HEK293 (cell line): Measurements from ENCODE around the gene FBN2.

Source experiments
- CTCF ChIA-PET: fragments of 350-600 bp; formaldehyde crosslinking; extraction: SDS; loops from one replicate; lab custom pipeline; 2021; ENCODE audit warnings: antibody characterized with exemption; lab: Yijun Ruan, JAX
- POLR2A ChIA-PET: fragments of 300-600 bp; formaldehyde crosslinking; extraction: SDS; loops from one replicate; lab custom pipeline; 2020; ENCODE audit warnings: antibody characterized with exemption, inconsistent platforms; lab: Yijun Ruan, JAX
- H3K27ac ChIP-seq: fragments of 200-500 bp; sonication (Bioruptor generic); 2 replicates; pipeline ENCODE4 v1.5.1; 2014; ENCODE audit warnings: low read depth, low read length, control low read depth, inconsistent platforms; ENCODE audit errors: extremely low read depth
- H3K36me3 ChIP-seq, 2 experiments: fragments of 200-500 bp in 1 of 2; sonication (Bioruptor generic) in 1 of 2; 1 replicate in 1 of 2; 2 replicates in 1 of 2; pipeline ENCODE4 v1.5.1; 2014 to 2017; ENCODE audit warnings: inconsistent platforms in 2 of 2, low read length in 2 of 2; ENCODE audit not compliant: control insufficient read depth in 2 of 2, insufficient read depth in 1 of 2
- H3K4me1 ChIP-seq: fragments of 200-500 bp; sonication (Bioruptor generic); 2 replicates; pipeline ENCODE4 v1.5.1; 2014; ENCODE audit warnings: mild to moderate bottlenecking, low read length, inconsistent platforms; ENCODE audit not compliant: control insufficient read depth, insufficient read depth
- H3K4me3 ChIP-seq: 2 replicates; pipeline ENCODE4 v1.5.1; 2011; ENCODE audit warnings: low read depth, mild to moderate bottlenecking, control low read depth, low read length, moderate library complexity
- H3K9me3 ChIP-seq: fragments of 200-500 bp; sonication (Bioruptor generic); 2 replicates; pipeline ENCODE4 v1.5.1; 2014; ENCODE audit warnings: low read depth, low read length, inconsistent platforms; ENCODE audit not compliant: control insufficient read depth, insufficient read depth
- BCL11A ChIP-seq: fragments of 450-650 bp; formaldehyde crosslinking; IDR thresholded peaks from 2 replicates; pipeline ENCODE4 v1.5.1; 2016; ENCODE audit warnings: low read depth, missing biosample characterization, missing genetic modification characterization
- GLIS2 ChIP-seq: fragments of 450-650 bp; formaldehyde crosslinking; IDR thresholded peaks from 2 replicates; pipeline ENCODE4 v1.5.1; 2016; ENCODE audit warnings: missing biosample characterization, missing genetic modification characterization
- SALL2 ChIP-seq: fragments of 450-650 bp; formaldehyde crosslinking; IDR thresholded peaks from 2 replicates; pipeline ENCODE4 v1.5.0; 2017; ENCODE audit warnings: missing biosample characterization, mild to moderate bottlenecking, missing genetic modification characterization, borderline replicate concordance
- SCRT1 ChIP-seq: fragments of 450-650 bp; formaldehyde crosslinking; IDR thresholded peaks from 2 replicates; pipeline ENCODE4 v1.5.1; 2016; ENCODE audit warnings: missing biosample characterization, missing genetic modification characterization, borderline replicate concordance
- SP3 ChIP-seq: fragments of 450-650 bp; formaldehyde crosslinking; IDR thresholded peaks from 2 replicates; pipeline ENCODE4 v1.5.1; 2016; ENCODE audit warnings: missing biosample characterization, missing genetic modification characterization
- ZBTB17 ChIP-seq: fragments of 450-650 bp; formaldehyde crosslinking; IDR thresholded peaks from 2 replicates; pipeline ENCODE4 v1.5.1; 2016; ENCODE audit warnings: missing biosample characterization, missing genetic modification characterization
- ZBTB48 ChIP-seq: fragments of 450-650 bp; formaldehyde crosslinking; IDR thresholded peaks from 2 replicates; pipeline ENCODE4 v1.5.1; 2016; ENCODE audit warnings: missing biosample characterization, missing genetic modification characterization
- ZIC2 ChIP-seq: fragments of 450-650 bp; formaldehyde crosslinking; IDR thresholded peaks from 2 replicates; pipeline ENCODE4 v1.5.1; 2016; ENCODE audit warnings: missing biosample characterization, missing genetic modification characterization
- ZNF10 ChIP-seq: fragments of 450-650 bp; formaldehyde crosslinking; IDR thresholded peaks from 2 replicates; pipeline ENCODE4 v1.5.1; 2017; ENCODE audit warnings: missing biosample characterization, missing genetic modification characterization
- ZNF146 ChIP-seq: fragments of 450-650 bp; formaldehyde crosslinking; IDR thresholded peaks from 2 replicates; pipeline ENCODE4 v1.5.1; 2016; ENCODE audit warnings: missing biosample characterization, missing genetic modification characterization
- ZNF155 ChIP-seq: fragments of 450-650 bp; formaldehyde crosslinking; IDR thresholded peaks from 2 replicates; pipeline ENCODE4 v1.5.1; 2016; ENCODE audit warnings: missing biosample characterization, missing genetic modification characterization
- ZNF157 ChIP-seq: fragments of 450-650 bp; formaldehyde crosslinking; IDR thresholded peaks from 2 replicates; pipeline ENCODE4 v1.5.1; 2016; ENCODE audit warnings: missing biosample characterization, missing genetic modification characterization
- ZNF16 ChIP-seq: fragments of 450-650 bp; formaldehyde crosslinking; IDR thresholded peaks from 2 replicates; pipeline ENCODE4 v1.5.1; 2016; ENCODE audit warnings: low read depth, missing biosample characterization, missing genetic modification characterization
- ZNF202 ChIP-seq: fragments of 450-650 bp; formaldehyde crosslinking; IDR thresholded peaks from 2 replicates; pipeline ENCODE4 v1.5.1; 2016; ENCODE audit warnings: missing biosample characterization, missing genetic modification characterization, borderline replicate concordance
- ZNF239 ChIP-seq: fragments of 450-650 bp; formaldehyde crosslinking; IDR thresholded peaks from 2 replicates; pipeline ENCODE4 v1.5.1; 2016; ENCODE audit warnings: missing biosample characterization, missing genetic modification characterization
- ZNF366 ChIP-seq: fragments of 450-650 bp; formaldehyde crosslinking; conservative IDR thresholded peaks from 2 replicates; pipeline ENCODE4 v1.5.1; 2016; ENCODE audit warnings: missing biosample characterization, missing genetic modification characterization
- ZNF426 ChIP-seq: fragments of 450-650 bp; formaldehyde crosslinking; IDR thresholded peaks from 2 replicates; pipeline ENCODE4 v1.5.1; 2017; ENCODE audit warnings: missing biosample characterization, missing genetic modification characterization, mild to moderate bottlenecking, inconsistent platforms, moderate library complexity
- ZNF501 ChIP-seq: fragments of 450-650 bp; formaldehyde crosslinking; IDR thresholded peaks from 2 replicates; pipeline ENCODE4 v1.5.1; 2016; ENCODE audit warnings: missing biosample characterization, missing genetic modification characterization
- ZNF560 ChIP-seq: fragments of 450-650 bp; formaldehyde crosslinking; IDR thresholded peaks from 2 replicates; pipeline ENCODE4 v1.5.1; 2017; ENCODE audit warnings: missing biosample characterization, missing genetic modification characterization, borderline replicate concordance
- ZNF571 ChIP-seq: fragments of 450-650 bp; formaldehyde crosslinking; IDR thresholded peaks from 2 replicates; pipeline ENCODE4 v1.5.0; 2017; ENCODE audit warnings: missing biosample characterization, missing genetic modification characterization
- ZNF585B ChIP-seq: fragments of 450-650 bp; formaldehyde crosslinking; IDR thresholded peaks from 2 replicates; pipeline ENCODE4 v1.5.1; 2016; ENCODE audit warnings: missing biosample characterization, missing genetic modification characterization
- ZNF610 ChIP-seq: fragments of 450-650 bp; formaldehyde crosslinking; IDR thresholded peaks from 2 replicates; pipeline ENCODE4 v1.5.1; 2016; ENCODE audit warnings: missing biosample characterization, missing genetic modification characterization, borderline replicate concordance
- ZNF623 ChIP-seq: fragments of 450-650 bp; formaldehyde crosslinking; IDR thresholded peaks from 2 replicates; pipeline ENCODE4 v1.5.1; 2016; ENCODE audit warnings: missing biosample characterization, missing genetic modification characterization
- ZNF626 ChIP-seq: fragments of 450-650 bp; sonication (Bioruptor Pico); formaldehyde crosslinking; IDR thresholded peaks from 2 replicates; pipeline ENCODE4 v1.5.1; 2018; ENCODE audit warnings: missing biosample characterization, missing genetic modification characterization, inconsistent platforms
- ZNF660 ChIP-seq: fragments of 450-650 bp; IDR thresholded peaks from 2 replicates; pipeline ENCODE4 v1.5.1; 2018; ENCODE audit warnings: missing biosample characterization, mild to moderate bottlenecking, missing genetic modification characterization
- ZNF664 ChIP-seq: fragments of 450-650 bp; formaldehyde crosslinking; IDR thresholded peaks from 2 replicates; pipeline ENCODE4 v1.5.1; 2016; ENCODE audit warnings: missing biosample characterization, missing genetic modification characterization
- ZNF747 ChIP-seq: fragments of 450-650 bp; formaldehyde crosslinking; IDR thresholded peaks from 2 replicates; pipeline ENCODE4 v1.5.1; 2016; ENCODE audit warnings: missing biosample characterization, missing genetic modification characterization
- ZNF837 ChIP-seq: fragments of 450-650 bp; formaldehyde crosslinking; IDR thresholded peaks from 2 replicates; pipeline ENCODE4 v1.5.1; 2016; ENCODE audit warnings: missing biosample characterization, missing genetic modification characterization
- ZXDB ChIP-seq: fragments of 450-650 bp; formaldehyde crosslinking; IDR thresholded peaks from 2 replicates; pipeline ENCODE4 v1.5.1; 2016; ENCODE audit warnings: missing biosample characterization, missing genetic modification characterization
- TF ChIP-seq, protein P1 (sequence below): fragments of 450-650 bp; formaldehyde crosslinking; IDR thresholded peaks from 2 replicates; pipeline ENCODE4 v1.5.1; 2016; ENCODE audit warnings: missing biosample characterization, missing genetic modification characterization, low read depth
- TF ChIP-seq, protein P2 (sequence below): fragments of 450-650 bp; formaldehyde crosslinking; IDR thresholded peaks from 2 replicates; pipeline ENCODE4 v1.5.1; 2016; ENCODE audit warnings: missing biosample characterization, missing genetic modification characterization, borderline replicate concordance
- TF ChIP-seq, protein P3 (sequence below): fragments of 450-650 bp; formaldehyde crosslinking; conservative IDR thresholded peaks from 2 replicates; pipeline ENCODE4 v1.5.1; 2016; ENCODE audit warnings: low read depth, missing biosample characterization, missing genetic modification characterization

FBN2 gene

DNA sequence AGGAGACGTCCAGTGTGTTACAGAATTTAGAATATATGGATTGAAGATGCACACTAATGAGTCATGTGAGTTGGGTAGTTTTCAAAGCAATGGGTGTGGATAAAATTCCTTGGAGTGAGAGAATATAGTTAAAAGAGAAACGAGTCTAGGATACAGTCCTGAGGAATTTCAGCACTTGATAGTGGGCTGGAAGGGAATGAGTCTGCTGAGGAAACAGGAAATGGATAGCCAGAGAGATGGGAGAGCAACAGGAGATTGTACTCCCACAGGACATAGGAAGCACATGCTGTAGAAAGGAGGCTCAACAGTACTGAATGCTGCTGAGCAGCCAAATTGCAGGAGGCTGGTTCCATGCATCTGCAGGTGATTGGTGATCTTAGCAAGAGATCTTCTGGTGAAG is 68.1 kb downstream of the FBN2 start:
- no peak overlapping the region for H3K27ac ChIP-seq
- no peaks in the 10 kb centered on the region for H3K9me3 ChIP-seq
- H3K4me1 ChIP-seq, result no peaks in the 10 kb centered on the region
- POLR2A ChIA-PET, result no interaction called here
- CTCF ChIA-PET, result interaction anchor here (0.6 kb wide), 2 partner anchors 257 to 1158 kb away, joined by 3 to 4 read pairs; no protein-coding TSS in a partner anchor
- no peak overlapping the region for H3K4me3 ChIP-seq
- TF ChIP-seq ZNF239 (tag by site-specific recombination), result no peak
- TF ChIP-seq ZIC2, result no peak
- TF ChIP-seq ZNF426, result no peak
- no peak for TF ChIP-seq ZNF747
- TF ChIP-seq, protein P1, sequence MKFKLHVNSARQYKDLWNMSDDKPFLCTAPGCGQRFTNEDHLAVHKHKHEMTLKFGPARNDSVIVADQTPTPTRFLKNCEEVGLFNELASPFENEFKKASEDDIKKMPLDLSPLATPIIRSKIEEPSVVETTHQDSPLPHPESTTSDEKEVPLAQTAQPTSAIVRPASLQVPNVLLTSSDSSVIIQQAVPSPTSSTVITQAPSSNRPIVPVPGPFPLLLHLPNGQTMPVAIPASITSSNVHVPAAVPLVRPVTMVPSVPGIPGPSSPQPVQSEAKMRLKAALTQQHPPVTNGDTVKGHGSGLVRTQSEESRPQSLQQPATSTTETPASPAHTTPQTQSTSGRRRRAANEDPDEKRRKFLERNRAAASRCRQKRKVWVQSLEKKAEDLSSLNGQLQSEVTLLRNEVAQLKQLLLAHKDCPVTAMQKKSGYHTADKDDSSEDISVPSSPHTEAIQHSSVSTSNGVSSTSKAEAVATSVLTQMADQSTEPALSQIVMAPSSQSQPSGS (tag by site-specific recombination), result no peak
- no peak for TF ChIP-seq ZNF610
- TF ChIP-seq ZNF623 (tag by site-specific recombination), result no peak
- TF ChIP-seq BCL11A (tag by site-specific recombination), result no peak
- no peak for TF ChIP-seq ZNF837 (tag by site-specific recombination)
- TF ChIP-seq ZNF501 (tag by site-specific recombination), result no peak
- no peak for TF ChIP-seq SALL2 (tag by site-specific recombination)
- TF ChIP-seq ZNF571 (tag by site-specific recombination), result no peak
- TF ChIP-seq ZNF146 (tag by site-specific recombination), result no peak
- TF ChIP-seq, protein P2, sequence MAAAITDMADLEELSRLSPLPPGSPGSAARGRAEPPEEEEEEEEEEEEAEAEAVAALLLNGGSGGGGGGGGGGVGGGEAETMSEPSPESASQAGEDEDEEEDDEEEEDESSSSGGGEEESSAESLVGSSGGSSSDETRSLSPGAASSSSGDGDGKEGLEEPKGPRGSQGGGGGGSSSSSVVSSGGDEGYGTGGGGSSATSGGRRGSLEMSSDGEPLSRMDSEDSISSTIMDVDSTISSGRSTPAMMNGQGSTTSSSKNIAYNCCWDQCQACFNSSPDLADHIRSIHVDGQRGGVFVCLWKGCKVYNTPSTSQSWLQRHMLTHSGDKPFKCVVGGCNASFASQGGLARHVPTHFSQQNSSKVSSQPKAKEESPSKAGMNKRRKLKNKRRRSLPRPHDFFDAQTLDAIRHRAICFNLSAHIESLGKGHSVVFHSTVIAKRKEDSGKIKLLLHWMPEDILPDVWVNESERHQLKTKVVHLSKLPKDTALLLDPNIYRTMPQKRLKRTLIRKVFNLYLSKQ (tag by site-specific recombination), result no peak
- H3K36me3 ChIP-seq, result peaks cover 0 to 10% of the 10 kb centered on the region in 2 experiments; a peak in 1 of 3 replicates

DNA sequence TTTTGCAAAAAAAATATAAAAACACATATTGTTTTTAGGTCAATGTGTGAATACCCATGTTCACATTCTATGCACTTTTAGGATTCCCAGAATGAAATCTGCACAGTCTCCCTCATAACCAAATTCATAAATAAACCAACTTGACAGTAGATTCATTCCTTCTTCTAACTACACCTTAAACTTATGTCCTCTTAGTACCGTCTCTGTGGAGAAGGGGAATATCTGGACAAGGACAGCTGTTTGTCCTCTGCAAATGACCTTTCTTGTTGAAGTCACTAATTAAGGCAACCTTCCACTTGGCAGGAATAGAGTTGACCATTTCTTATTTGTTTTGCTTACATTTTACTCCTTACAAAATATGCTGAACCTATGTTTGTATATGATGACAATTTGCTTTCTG is 71.1 kb downstream of the FBN2 start:
- CTCF ChIA-PET, result no interaction called here
- POLR2A ChIA-PET, result no interaction called here
- Histone ChIP-seq H3K4me1 (no peaks in the 10 kb centered on the region), H3K27ac (no peak overlapping the region)
- TF ChIP-seq GLIS2 (tag by site-specific recombination) (no peak), ZNF155 (tag by site-specific recombination) (no peak), ZNF585B (no peak), SCRT1 (no peak), ZNF10 (tag by site-specific recombination) (no peak), ZNF157 (no peak), ZNF664 (tag by site-specific recombination) (no peak), ZXDB (tag by site-specific recombination) (no peak), ZNF660 (tag by site-specific recombination) (no peak), ZNF626 (no peak), ZNF16 (tag by site-specific recombination) (no peak), ZNF560 (tag by site-specific recombination) (no peak), ZNF747 (no peak), ZBTB17 (no peak), ZBTB48 (tag by site-specific recombination) (no peak), ZNF366 (no peak), SP3 (no peak), ZNF202 (no peak)
- TF ChIP-seq, protein P3, sequence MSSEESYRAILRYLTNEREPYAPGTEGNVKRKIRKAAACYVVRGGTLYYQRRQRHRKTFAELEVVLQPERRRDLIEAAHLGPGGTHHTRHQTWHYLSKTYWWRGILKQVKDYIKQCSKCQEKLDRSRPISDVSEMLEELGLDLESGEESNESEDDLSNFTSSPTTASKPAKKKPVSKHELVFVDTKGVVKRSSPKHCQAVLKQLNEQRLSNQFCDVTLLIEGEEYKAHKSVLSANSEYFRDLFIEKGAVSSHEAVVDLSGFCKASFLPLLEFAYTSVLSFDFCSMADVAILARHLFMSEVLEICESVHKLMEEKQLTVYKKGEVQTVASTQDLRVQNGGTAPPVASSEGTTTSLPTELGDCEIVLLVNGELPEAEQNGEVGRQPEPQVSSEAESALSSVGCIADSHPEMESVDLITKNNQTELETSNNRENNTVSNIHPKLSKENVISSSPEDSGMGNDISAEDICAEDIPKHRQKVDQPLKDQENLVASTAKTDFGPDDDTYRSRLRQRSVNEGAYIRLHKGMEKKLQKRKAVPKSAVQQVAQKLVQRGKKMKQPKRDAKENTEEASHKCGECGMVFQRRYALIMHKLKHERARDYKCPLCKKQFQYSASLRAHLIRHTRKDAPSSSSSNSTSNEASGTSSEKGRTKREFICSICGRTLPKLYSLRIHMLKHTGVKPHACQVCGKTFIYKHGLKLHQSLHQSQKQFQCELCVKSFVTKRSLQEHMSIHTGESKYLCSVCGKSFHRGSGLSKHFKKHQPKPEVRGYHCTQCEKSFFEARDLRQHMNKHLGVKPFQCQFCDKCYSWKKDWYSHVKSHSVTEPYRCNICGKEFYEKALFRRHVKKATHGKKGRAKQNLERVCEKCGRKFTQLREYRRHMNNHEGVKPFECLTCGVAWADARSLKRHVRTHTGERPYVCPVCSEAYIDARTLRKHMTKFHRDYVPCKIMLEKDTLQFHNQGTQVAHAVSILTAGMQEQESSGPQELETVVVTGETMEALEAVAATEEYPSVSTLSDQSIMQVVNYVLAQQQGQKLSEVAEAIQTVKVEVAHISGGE, result no peak
- TF ChIP-seq, all 188 proteins: peak for 0
- Histone ChIP-seq H3K36me3 (peaks cover 6 to 26% of the 10 kb centered on the region in 2 experiments; a peak in 2 of 3 replicates), H3K9me3 (no peaks in the 10 kb centered on the region), H3K4me3 (no peak overlapping the region)
